AG09309 (cell line): ENCODE data around the gene DNAH2.
A peak's percentile ranks its signal among the peaks of the same experiment; 100 is the strongest.

Experiments
- DNase-seq: peaks from one replicate; pipeline ENCODE4 v3.0.0-alpha.2; 2010; ENCODE audit warnings: low read depth
- H3K4me3 ChIP-seq: 2 replicates; pipeline ENCODE4 v1.5.1; 2011; ENCODE audit warnings: mild to moderate bottlenecking, low read depth, low read length, moderate library complexity; ENCODE audit not compliant: control insufficient read depth
- CTCF ChIP-seq: IDR thresholded peaks from 2 replicates; pipeline ENCODE4 v1.5.1; 2011; ENCODE audit warnings: mild to moderate bottlenecking, low read depth, low read length, inconsistent platforms; ENCODE audit not compliant: insufficient read depth, control insufficient read depth; ENCODE audit errors: missing control alignments

Gene DNAH2

GRCh38 chr17:7716901-7717755 lies at the start of gene DNAH2:
Gene DNAH2, plus strand, starts transcription at chr17:7717744. Its CDS starts 1,991 bp downstream, at chr17:7719735.
- H3K4me3 ChIP-seq = peak within 1 kb of the TSS; percentile 81
- peak; percentile 57 for TF ChIP-seq CTCF
- DNase-seq = peak; percentile 52

- H3K4me3 ChIP-seq = no peak overlapping the region
- TF ChIP-seq CTCF = no peak
- no peak for DNase-seq
Observed at GRCh38 chr17:7668482-7668881, 49.1 kb upstream of the DNAH2 start.

- H3K4me3 ChIP-seq = no peak overlapping the region
- DNase-seq = no peak
- TF ChIP-seq CTCF = peak; percentile 34
Observed at GRCh38 chr17:7673239-7673638, 44.3 kb upstream of the DNAH2 start.

GRCh38 chr17:7674934-7675333 lies 42.6 kb upstream of the DNAH2 start:
- DNase-seq = no peak
- no peak overlapping the region for H3K4me3 ChIP-seq
- no peak for TF ChIP-seq CTCF

GRCh38 chr17:7676533-7676932 lies 41.0 kb upstream of the DNAH2 start:
- DNase-seq = no peak
- no peak overlapping the region for H3K4me3 ChIP-seq
- no peak for TF ChIP-seq CTCF

GRCh38 chr17:7677388-7678067 lies 40.0 kb upstream of the DNAH2 start:
- DNase-seq = no peak
- no peak for TF ChIP-seq CTCF
- H3K4me3 ChIP-seq = no peak overlapping the region
